ENCODE data around the gene ACOT13.

DNA sequence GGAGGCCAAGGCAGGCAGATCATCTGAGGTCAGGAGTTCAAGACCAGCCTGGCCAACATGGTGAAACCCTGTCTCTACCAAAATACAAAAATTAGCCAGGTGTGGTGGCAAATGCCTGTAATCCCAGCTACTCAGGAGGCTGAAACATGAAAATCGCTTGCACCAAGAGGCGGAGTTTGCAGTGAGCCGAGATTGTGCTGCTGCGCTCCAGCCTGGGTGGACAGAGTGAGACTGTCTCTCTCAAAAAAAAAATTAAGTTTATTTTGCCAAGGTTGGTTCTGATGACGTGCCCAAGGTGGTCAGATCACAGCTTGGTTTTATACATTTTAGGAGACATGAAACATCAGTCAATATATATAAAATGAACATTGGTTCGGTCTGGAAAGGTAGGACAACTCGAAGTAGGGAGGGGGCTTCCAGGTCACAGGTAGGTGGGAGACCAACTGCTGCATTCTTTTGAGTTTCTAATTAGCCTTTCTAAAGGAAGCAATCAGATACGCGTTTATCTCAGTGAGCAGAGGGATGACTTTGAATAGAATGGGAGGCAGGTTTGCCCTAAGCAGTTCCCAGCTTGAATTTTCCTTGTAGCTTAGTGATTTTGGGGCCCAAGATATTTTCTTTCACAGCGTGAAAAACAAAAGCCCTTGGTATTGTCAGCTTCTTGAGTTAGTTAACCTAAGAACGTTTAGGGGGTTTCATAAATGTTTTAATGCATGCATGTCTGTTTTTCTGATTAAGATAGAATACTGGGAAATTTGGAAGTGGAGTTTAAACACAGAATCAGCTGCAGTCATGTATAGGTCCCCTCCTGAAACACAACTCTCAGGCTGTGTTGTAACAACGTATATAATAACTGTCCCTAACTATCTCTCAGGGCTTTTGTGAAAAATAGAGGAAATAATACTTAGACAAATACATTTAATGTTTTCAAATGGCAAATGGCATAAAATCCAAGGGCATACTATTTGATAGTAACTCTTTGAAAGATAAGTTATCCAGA, 16.7 kb downstream of the ACOT13 start:
- TF ChIP-seq, protein P1, sequence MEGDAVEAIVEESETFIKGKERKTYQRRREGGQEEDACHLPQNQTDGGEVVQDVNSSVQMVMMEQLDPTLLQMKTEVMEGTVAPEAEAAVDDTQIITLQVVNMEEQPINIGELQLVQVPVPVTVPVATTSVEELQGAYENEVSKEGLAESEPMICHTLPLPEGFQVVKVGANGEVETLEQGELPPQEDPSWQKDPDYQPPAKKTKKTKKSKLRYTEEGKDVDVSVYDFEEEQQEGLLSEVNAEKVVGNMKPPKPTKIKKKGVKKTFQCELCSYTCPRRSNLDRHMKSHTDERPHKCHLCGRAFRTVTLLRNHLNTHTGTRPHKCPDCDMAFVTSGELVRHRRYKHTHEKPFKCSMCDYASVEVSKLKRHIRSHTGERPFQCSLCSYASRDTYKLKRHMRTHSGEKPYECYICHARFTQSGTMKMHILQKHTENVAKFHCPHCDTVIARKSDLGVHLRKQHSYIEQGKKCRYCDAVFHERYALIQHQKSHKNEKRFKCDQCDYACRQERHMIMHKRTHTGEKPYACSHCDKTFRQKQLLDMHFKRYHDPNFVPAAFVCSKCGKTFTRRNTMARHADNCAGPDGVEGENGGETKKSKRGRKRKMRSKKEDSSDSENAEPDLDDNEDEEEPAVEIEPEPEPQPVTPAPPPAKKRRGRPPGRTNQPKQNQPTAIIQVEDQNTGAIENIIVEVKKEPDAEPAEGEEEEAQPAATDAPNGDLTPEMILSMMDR (conservative IDR thresholded peaks at IDR 0.05): no peak
- TF ChIP-seq EZH2 (IDR thresholded peaks at IDR 0.05; ENCODE audit: low read depth): no peak
